Midbrain (tissue), 1 donor: ENCODE measurements around the gene GBA2.

Source experiments
- DNase-seq: peaks from one replicate; lab custom pipeline; 2025; lab: John Stamatoyannopoulos, UW

The GBA2 gene

DNA sequence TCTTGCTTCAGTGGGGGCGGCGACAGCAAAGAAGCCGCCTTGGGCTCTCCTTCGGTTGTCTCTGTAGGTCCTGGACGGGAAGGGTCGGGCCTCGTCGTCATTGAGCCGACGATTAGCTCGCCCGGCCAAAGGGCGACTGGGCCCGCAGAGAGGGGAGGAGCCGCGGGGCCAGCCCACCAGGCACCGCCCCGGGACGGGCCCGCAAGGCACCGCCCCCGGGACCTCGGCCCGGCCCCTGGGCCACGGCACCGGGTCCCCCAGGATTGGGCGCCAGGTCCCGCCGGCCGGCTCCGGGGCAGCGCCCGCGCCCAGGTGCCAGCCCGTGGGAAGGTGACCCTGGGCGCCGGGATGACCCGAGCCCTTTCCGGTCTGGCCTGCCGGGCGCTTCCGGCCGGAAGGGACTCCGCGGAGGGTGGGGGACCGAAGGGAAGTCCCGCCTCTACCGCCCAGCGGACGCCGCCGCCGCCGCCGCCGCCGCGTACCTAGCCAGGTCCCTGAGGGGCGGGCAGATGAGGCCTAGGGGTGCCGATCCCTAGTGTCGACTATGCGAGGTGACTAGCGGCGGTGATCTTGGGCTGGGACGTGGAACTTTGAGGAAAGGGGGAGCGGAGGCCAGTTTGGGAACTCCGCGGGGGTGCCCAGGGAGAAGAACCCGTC is at the start of gene GBA2, which contains the start of gene RGP1:
Gene GBA2, minus strand, starts transcription at position 371 of the 657 bp plus-strand sequence. CDS start 524 bp downstream, outside the sequence.
Gene RGP1, plus strand, starts transcription at position 430 of the 657 bp plus-strand sequence. CDS start 469 bp downstream, outside the sequence.
- peak; percentile 83 for DNase-seq

GRCh38 chr9:35797311-35798109 is 48.5 kb upstream of the GBA2 start:
- DNase-seq, result no peak

GRCh38 chr9:35795695-35796094 is 46.7 kb upstream of the GBA2 start:
- no peak for DNase-seq

GRCh38 chr9:35793461-35793860 is 44.4 kb upstream of the GBA2 start:
- DNase-seq, result no peak

DNA sequence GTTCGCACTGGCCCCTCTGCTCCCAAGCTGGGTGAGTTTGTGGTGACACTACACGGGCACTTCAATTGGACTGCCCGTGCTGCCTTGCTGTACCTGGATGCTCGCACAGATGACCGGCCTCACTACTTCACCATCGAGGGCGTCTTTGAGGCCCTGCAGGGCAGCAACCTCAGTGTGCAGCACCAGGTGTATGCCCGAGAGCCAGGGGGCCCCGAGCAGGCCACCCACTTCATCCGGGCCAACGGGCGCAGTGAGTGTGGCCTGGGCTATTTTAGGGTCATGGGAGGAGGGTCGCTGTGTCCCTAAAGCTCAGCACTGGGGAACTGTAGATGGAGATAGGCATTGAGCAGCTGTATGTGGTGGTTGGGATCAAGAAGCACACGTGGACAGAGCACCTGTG is 43.8 kb upstream of the GBA2 start:
- DNase-seq, result no peak

- DNase-seq, result no peak
Observed at GRCh38 chr9:35792024-35792813, 43.2 kb upstream of the GBA2 start.

DNA sequence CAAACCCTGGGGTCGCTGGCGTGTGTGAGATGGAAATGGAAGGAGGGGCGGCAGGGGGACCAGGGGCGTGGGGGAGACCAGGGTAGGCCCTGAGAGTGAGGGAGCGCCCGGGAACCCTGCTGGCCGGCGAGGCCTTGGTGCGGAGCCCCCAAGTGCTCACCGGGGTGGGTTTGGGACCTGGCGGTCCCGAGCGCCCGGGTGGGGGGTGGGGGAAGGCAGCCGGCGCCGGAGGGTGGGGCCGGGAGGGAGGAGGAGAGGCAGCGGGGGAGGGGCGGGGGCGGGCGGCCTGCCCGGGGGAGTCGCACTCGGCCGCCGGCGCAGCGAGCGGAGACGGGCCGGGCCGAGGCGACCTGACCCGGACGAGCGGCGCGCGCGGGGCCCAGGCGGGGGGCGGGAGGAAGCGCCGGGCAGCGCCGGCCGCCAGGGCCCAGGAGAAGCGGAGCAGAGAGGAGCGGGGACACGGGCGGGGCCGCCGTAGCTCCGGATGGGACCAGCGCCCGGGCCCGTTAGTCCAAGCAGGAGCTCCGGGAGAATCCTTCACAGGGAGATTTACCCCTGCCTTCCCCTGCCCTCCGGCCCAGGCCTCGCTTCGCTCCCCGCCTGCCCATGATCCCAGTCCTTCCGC is 42.4 kb upstream of the GBA2 start, which contains the start of gene NPR2:
Gene NPR2, plus strand, starts transcription at position 295 of the 625 bp plus-strand sequence. CDS start 818 bp downstream, outside the sequence.
- peak; percentile 14 for DNase-seq

DNA sequence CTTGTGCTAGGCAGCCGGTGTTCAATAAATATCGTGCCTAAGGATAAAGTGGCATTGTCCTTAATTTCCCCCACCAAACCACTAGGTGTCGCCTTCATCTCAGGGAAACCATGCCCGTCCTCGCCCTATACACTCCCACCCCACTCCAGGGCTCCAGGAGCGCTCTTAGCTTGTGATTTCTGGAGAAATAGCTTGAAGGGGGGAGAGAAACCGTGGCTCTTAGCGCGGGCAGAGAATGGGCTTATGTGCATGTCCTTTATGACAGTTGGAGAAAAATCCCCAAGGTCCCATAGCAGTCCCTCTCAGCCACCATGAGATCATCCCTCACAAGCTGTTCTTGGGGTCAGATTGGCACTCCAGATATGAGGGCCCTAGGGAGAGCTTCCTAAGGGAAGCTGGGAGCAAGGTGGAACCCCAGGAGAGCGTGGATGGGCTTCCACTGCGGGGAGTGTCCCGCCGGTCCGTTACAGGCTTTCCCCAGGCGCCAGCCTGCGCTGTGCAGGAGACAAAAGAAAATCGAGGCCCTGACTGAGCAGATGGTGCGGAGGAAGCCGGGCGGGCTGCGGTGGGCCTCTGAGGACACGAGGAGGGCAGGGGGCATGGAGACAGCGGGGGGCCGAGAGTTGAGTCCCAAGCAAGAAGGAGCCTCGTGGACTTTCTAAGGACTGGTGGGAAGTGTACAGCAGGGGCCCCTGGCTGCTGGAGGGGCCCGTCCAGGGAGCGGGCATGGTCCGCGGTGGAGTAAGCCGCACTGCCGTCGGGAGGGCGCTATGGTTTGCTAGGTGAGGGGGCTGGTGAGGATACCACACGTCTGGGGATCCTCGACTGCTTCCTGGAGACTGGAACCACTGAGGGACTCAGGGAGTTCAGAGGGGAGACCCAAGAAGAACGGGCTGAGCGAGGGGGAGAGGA is 41.6 kb upstream of the GBA2 start:
- peak; percentile 87 for DNase-seq

- no peak for DNase-seq
Observed at GRCh38 chr9:35790025-35790384, 41.0 kb upstream of the GBA2 start.

- DNase-seq, result no peak
Observed at GRCh38 chr9:35789541-35789940, 40.5 kb upstream of the GBA2 start.

DNA sequence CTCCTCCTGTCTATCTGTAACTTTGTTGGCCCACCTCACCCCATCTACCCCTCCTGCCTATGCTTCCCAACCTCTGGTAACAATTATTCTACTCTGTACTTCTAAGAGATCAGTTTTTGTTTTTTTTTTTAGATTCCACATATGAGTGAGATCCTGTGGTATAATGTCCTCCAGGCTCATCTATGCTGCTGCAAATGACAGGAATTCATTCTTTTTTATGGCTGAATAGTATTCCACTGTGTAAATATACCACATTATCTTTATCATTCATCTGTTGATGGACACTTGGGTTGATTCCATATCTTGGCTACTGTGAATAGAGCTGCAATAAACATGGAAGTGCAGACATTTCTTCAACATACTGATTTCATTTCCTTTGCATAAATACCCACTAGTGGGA is 34.4 kb upstream of the GBA2 start:
- DNase-seq, result no peak

DNA sequence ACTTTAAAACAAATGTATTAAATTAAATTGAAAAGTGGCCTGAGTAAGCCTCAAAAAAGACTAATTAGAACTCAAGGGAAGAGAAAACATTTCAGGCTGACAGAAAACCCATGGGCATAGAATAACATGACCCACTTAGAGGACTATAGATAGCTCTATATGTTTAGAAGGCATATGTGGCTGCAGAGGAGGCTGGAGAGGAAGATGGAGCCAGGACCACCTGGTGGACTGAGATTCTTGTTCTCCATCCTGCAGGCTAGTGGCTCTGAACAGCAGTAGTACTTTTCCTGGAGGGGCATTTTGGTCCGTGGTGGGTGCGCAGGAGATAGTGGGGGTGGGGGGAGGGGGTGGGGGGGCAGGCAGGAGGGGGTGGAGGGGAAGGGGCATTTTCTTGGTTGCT is 32.0 kb upstream of the GBA2 start:
- no peak for DNase-seq

- DNase-seq, result no peak
Observed at GRCh38 chr9:35778496-35778895, 29.5 kb upstream of the GBA2 start.

GRCh38 chr9:35776018-35776417 is 27.0 kb upstream of the GBA2 start:
- DNase-seq, result no peak

- peak; percentile 16 for DNase-seq
Observed at GRCh38 chr9:35774907-35775635, 26.0 kb upstream of the GBA2 start.

- no peak for DNase-seq
Observed at GRCh38 chr9:35771943-35772342, 22.9 kb upstream of the GBA2 start.

DNA sequence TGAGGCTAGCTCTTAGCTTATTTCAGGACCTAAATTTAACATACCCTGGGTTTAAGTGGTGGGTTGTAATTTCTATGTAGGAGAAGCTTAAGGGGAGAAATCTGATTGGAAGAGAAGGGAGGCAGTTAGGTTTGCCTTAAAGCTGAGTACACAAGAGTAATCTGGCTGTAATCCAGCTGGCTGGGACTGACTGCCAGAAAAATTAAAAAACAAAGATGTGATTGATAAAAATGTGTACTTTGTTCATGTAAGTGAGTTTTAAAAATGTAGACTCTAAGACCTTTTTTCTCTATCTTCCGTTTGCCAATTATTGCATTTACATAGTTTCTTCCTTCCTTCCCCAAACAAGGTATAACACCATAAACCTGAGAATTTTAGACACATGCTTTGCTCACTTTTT is 22.5 kb upstream of the GBA2 start:
- no peak for DNase-seq

- DNase-seq, result no peak
Observed at GRCh38 chr9:35771075-35771433, 22.0 kb upstream of the GBA2 start.

DNA sequence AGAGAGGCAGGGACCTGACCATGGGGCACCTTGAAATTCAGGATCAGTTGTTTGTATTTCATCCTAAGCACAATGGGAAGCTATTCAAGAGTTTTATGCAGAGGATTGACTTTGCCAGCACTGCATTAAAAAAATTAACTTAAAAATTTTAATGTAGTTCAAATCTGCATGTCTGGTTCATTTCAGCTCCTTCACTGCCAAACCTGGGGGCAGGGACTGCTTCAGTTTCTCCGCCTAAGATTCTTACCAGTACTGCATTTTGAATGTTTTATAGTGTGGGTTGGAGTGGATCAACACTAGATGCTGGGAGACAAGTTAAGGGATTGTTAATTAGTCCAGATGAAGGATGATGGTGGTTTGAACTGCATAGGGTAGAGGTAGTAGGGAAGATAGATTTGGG is 20.7 kb upstream of the GBA2 start:
- no peak for DNase-seq

DNA sequence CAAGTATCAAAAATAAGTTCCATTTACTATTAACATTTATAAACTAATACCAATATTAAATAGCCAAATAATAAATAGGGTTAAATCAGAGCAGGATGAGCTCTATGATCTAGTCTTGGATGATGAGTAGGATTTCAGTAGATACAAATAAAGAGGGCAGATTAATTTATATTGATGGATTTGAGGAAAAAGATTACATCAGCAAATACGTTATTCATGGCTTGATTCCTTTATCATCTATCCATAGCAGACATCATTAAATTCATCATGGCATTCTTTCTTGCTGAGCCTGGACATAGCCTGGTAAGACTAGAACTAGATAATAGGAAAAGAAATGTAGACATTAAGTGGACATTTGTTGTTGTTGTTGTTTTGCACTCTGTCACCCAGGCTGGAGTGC is 18.4 kb upstream of the GBA2 start:
- DNase-seq, result no peak
